Fibroblast of mammary gland (primary cell): Measurements from ENCODE around the gene MTCH2.
A peak's percentile ranks its signal among the peaks of the same experiment; 100 is the strongest.
"Not testable (repeated sequence)": the region's sequence is repeated elsewhere in the genome, so short reads cannot be mapped to it uniquely, and the experiment has no call there.

ENCODE experiments used
- DNase-seq: peaks from one replicate; pipeline ENCODE4 v3.0.0-alpha.2; 2010; ENCODE audit warnings: low read depth
- H3K4me3 ChIP-seq: 2 replicates; pipeline ENCODE4 v1.5.1; 2011; ENCODE audit warnings: low read depth, mild to moderate bottlenecking, low read length, moderate library complexity; ENCODE audit not compliant: control insufficient read depth
- TF ChIP-seq, protein P1 (sequence below): conservative IDR thresholded peaks from 2 replicates; pipeline ENCODE4 v1.5.1; 2011; ENCODE audit warnings: low read depth, low read length, inconsistent platforms; ENCODE audit not compliant: control insufficient read depth, insufficient read depth

MTCH2 gene

DNA sequence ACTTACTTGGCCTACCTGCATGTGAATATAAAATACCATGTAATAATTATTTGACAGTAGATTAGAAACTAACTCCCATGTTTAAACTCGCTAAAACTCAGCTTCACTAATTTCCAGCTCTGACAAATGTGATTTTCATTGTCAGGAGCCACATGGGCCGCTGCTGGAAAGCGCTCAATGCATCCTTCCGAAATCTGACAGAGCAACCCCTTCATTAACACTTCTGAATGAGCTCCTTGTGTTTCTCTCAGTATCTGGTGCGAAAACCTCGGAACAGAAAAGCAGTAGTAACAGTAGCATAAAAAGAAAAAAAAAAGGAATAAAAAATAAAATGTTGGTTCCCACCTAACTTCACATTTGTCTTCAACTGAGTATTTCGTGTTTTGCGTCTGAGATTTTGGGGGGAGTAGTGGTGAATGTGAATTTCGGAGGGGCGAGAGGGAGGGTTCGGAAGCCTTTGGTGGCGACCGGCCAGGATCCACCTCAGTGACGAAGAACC, 710 bp downstream of the MTCH2 start:
- no peak for DNase-seq
- TF ChIP-seq, protein P1, sequence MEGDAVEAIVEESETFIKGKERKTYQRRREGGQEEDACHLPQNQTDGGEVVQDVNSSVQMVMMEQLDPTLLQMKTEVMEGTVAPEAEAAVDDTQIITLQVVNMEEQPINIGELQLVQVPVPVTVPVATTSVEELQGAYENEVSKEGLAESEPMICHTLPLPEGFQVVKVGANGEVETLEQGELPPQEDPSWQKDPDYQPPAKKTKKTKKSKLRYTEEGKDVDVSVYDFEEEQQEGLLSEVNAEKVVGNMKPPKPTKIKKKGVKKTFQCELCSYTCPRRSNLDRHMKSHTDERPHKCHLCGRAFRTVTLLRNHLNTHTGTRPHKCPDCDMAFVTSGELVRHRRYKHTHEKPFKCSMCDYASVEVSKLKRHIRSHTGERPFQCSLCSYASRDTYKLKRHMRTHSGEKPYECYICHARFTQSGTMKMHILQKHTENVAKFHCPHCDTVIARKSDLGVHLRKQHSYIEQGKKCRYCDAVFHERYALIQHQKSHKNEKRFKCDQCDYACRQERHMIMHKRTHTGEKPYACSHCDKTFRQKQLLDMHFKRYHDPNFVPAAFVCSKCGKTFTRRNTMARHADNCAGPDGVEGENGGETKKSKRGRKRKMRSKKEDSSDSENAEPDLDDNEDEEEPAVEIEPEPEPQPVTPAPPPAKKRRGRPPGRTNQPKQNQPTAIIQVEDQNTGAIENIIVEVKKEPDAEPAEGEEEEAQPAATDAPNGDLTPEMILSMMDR: no peak
- H3K4me3 ChIP-seq: peak overlapping the region; percentile 85

DNA sequence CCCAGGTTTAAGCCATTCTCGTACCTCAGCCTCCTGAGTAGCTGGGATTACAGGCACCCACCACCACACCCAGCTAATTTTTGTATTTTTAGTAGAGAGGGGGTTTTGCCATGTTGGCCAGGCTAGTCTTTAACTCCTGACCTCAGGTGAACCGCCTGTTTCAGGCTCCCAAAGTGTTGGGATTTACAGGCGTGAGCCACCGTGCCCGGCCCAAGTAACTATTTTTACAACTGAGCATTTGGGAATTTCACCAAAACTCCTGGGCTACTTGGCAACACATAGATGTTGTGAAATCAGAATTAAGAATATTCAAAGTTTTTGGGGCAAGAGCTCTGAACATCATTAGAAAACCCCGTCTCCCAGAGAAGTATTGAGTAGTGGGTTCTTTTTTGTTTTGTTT, 1.9 kb downstream of the MTCH2 start:
- DNase-seq: peak; percentile 46
- not testable (repeated sequence) for H3K4me3 ChIP-seq

DNA sequence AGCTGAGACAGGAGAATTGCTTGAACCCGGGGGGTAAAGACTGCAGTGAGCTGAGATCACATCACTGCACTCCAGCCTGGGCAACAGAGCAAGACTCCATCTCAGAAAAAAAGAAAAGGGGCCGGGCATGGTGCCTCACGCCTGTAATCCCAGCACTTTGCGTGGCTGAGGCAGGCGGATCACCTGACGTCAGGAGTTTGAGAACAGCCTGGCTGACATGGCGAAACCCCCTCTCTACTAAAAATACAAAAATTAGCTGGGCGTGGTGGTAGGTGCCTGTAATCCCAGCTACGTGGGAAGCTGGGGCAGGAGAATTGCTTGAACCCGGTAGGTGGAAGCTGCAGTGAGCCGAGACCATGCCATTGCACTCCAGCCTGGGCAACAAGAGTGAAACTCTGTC, 6.0 kb downstream of the MTCH2 start:
- not testable (repeated sequence) for H3K4me3 ChIP-seq, DNase-seq

DNA sequence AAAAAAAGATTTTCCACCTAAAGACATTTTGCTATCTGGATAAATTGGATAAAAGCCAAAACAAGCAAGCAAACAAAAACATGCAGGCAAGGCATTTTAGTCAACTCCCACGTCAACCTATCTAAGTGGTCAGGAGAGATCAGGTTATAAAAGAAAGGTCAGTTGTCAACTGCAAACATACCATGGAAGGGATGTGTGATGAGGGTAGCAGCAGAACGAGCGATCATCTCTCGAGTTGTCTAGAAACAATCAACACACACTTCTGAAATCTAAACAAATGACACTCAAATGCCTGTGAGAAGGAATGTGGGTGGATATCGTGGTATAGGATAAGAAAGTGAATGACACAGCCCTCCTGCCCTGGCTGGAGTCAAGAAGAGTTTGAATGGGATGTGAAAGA, 10.9 kb downstream of the MTCH2 start:
- DNase-seq: no peak
- TF ChIP-seq, protein P1: no peak
- H3K4me3 ChIP-seq: no peak overlapping the region

DNA sequence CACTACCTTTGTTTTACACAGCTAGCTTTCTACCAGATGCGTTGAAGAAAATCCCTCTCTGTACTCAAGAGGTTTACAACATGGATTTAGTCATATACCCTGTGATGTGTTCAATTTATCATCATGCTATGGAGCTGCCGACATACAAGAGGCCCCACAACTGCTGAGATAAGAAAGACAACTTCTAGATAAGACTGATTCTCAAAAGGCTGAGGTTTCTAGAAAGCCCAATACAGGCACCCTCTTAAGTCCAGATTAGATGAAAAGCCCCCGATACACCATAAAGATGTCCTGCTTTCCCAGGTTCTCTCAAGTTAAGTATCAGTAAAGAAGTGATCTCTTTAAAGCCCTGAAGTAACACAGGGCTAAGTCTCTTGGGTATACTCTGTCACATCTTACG, 14.3 kb downstream of the MTCH2 start:
- TF ChIP-seq, protein P1: no peak
- no peak overlapping the region for H3K4me3 ChIP-seq
- no peak for DNase-seq

DNA sequence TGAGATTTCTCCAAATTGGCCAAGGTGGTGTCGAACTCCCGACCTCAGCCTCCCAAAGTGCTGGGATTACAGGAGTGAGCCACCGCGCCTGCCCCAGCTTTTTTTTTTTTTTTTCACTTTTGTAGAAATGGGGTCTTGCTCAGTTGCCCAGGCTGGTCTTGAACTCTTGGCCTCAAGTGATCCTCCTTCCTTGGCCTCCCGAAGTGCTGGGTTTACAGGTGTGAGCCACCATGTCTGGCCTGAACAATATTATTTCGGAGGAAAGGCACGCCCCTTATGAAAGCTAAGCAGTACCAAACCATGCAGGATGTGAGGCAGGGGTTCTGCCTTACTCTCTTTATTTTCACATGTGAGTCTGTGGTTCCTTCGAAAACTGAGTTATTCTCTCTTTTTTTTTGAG, 16.1 kb downstream of the MTCH2 start:
- H3K4me3 ChIP-seq: no peak overlapping the region
- no peak for DNase-seq
- TF ChIP-seq, protein P1: no peak

DNA sequence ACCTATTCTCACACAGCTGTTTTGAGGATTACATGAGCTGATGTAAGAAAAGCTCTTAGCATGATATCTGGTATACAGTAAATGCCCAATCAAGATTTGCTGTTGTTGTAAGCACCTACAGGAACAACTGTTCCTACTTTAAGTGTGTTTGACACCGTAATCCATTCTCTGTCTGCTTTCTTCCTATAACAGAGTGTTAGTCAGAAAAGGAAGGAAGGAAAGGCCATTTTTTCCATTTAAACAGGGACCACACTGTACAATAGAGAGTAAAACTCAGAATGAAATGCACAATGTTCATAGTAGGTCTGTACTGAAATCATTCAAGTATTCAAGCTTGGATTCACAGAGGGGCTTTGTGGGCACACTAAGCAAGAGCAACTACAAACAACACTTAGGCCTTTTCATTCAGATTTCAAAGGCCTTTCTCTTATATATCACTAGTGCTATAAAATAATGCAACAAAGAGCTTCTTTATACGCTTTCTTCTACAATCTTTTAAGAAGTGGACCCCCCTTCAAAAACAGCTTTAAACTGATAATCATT, 21.5 kb downstream of the MTCH2 start:
- no peak for DNase-seq
- no peak overlapping the region for H3K4me3 ChIP-seq
- TF ChIP-seq, protein P1: no peak

DNA sequence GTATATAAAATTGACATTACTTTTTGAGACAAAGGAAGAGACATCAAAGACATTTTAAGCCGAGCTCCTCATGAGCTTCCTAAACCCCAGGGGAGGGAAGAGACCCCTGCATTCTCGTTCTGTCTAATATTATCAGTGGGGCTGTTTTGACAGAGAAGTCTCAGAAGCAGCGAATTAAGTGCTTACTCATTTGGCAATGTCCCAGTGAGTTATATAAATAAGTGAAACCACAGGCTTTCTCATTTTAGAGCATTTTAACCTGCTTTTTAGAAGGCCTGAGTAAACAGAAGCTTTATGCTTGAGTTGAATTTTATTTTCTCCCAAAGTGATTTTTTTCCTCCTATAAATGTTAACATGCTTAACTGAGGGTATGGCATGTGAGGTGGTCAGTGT, 24.9 kb downstream of the MTCH2 start:
- DNase-seq: peak; percentile 70
- H3K4me3 ChIP-seq: no peak overlapping the region
- TF ChIP-seq, protein P1: no peak
